ENCODE results near the gene BASP1.
"Not testable (repeated sequence)": the region's sequence is repeated elsewhere in the genome, so short reads cannot be mapped to it uniquely, and the experiment has no call there.

The BASP1 gene

DNA sequence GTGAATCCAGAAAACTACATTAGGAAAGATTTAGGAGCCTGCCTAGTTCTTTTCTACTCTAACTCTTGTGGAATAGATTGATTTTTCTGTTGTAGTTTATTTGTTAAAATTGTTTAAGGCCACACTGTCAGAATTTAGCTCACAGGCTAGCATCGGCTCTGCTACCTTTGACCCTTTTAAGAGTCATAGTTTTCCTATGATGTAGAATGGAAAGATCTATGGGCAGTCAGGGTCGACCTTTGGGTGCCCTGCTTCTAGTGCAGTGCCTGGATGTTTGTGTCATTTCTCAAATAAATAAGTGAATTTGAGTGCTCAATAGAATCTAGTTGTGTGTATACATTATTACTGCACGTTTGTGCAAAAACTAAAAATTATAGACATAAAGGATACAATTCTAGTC lies 38.7 kb downstream of the BASP1 start:
- DNase-seq (ENCODE audit: low spot score) = no peak

DNA sequence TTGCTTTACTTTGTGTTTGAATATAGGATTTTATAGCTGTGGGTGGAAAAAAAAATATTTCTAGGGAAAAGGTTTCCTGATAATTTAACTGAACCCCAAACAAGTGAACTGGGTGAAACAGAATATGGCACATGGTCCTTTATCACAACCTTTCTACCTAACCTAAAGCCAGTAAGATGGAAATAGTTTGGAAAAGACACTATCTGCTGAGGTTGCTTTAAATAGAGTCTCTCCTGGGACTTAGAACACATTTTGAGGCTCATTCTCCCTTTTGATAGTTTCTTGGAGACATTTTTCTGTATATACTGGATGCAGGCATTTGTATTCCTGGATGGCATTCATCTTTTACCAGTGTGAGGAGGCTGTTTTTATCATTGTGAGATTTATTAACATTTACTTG lies 39.4 kb downstream of the BASP1 start:
- no peak for DNase-seq (ENCODE audit: low spot score)

- DNase-seq (ENCODE audit: low spot score) = no peak
Observed at GRCh38 chr5:17257705-17258273, 40.4 kb downstream of the BASP1 start.

DNA sequence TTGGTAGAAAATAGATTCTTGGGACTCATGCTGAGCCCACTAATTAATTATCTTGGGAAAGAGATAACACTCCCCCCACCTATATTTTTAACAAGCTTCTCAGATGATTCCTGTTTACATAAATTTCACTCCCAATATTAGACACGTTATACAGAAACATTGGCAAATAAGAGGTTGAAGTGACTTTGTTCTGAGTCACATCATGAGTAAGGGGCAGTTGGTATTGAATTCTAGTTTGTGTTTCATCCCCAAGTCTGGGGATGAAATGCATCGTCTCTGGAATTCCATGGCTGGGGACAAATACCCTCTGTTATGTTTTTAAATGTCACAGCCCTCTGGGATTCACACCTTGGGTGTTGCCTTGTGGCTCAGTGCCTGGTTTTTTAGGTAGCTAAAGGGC lies 41.0 kb downstream of the BASP1 start:
- DNase-seq (ENCODE audit: low spot score) = no peak

DNA sequence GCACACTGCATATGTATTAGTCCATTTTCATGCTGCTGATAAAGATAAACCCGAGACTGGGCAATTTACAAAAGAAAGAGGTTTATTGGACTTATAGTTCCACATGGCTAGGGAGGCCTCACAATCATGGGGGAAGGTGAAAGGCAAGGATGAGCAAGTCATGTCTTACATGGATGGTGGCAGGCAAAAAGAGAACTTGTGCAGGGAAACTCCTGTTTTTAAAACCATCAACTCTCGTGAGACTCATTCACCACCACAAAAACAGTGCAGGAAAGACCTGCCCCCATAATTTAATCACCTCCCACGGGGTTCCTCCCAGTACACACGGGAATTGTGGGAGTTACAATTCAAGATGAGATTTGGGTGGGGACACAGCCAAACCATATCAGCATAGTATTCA lies 41.6 kb downstream of the BASP1 start:
- DNase-seq (ENCODE audit: low spot score) = not testable (repeated sequence)

GRCh38 chr5:17259630-17260257 lies 42.3 kb downstream of the BASP1 start:
- no peak for DNase-seq (ENCODE audit: low spot score)

DNA sequence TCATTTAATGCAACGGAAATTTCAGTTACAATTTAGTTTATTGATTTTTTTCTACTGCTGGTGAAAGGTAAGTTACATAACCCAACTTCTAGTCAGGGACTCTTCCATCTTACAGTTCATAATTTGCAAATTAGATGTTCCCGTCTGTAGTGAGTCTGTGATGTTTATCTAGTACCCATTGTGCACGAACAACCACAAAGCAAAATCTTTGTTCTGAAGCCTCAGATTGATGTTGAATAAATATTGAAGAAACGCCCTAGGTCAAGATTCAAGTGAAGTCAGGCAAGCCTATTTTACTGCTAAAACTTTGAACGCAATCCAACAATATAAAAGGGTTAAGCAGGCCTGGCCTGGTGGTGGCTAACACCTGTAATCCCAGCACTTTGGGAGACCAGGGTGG lies 43.1 kb downstream of the BASP1 start:
- DNase-seq (ENCODE audit: low spot score) = no peak

GRCh38 chr5:17261075-17261474 lies 43.6 kb downstream of the BASP1 start:
- DNase-seq (ENCODE audit: low spot score) = no peak

- DNase-seq (ENCODE audit: low spot score) = no peak
Observed at GRCh38 chr5:17265041-17265440, 47.6 kb downstream of the BASP1 start.

GRCh38 chr5:17267106-17267505 lies 49.7 kb downstream of the BASP1 start:
- DNase-seq (ENCODE audit: low spot score) = no peak

- no peak for DNase-seq (ENCODE audit: low spot score)
Observed at GRCh38 chr5:17269201-17269600, 51.8 kb downstream of the BASP1 start.

GRCh38 chr5:17272111-17272510 lies 54.7 kb downstream of the BASP1 start:
- DNase-seq (ENCODE audit: low spot score) = no peak

DNA sequence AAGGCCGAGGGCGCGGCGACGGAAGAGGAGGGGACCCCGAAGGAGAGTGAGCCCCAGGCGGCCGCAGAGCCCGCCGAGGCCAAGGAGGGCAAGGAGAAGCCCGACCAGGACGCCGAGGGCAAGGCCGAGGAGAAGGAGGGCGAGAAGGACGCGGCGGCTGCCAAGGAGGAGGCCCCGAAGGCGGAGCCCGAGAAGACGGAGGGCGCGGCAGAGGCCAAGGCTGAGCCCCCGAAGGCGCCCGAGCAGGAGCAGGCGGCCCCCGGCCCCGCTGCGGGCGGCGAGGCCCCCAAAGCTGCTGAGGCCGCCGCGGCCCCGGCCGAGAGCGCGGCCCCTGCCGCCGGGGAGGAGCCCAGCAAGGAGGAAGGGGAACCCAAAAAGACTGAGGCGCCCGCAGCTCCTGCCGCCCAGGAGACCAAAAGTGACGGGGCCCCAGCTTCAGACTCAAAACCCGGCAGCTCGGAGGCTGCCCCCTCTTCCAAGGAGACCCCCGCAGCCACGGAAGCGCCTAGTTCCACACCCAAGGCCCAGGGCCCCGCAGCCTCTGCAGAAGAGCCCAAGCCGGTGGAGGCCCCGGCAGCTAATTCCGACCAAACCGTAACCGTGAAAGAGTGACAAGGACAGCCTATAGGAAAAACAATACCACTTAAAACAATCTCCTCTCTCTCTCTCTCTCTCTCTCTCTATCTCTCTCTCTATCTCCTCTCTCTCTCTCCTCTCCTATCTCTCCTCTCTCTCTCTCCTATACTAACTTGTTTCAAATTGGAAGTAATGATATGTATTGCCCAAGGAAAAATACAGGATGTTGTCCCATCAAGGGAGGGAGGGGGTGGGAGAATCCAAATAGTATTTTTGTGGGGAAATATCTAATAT lies 58.1 kb downstream of the BASP1 start:
- no peak for DNase-seq (ENCODE audit: low spot score)

- DNase-seq (ENCODE audit: low spot score) = no peak
Observed at GRCh38 chr5:17276445-17276844, 59.0 kb downstream of the BASP1 start.

DNA sequence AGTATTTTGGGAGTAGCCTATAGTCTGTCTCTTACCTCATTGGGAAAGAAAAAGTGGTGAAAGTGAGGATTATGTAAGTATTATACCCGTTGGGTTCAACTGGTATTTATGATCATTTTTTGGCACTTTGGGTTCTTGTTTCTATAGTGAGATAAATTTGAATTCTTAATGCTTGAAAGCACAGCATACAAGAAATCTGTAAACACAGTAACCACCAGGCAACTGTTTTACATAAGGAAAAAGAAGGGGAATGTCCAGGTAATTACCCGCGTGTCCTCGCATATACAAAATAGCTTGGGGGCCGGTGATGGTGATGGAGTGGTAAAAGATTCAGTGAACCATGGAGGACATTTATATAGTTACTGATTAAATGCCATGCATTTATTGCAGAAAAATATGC lies 60.5 kb downstream of the BASP1 start:
- DNase-seq (ENCODE audit: low spot score) = no peak

- DNase-seq (ENCODE audit: low spot score) = no peak
Observed at GRCh38 chr5:17278931-17279330, 61.5 kb downstream of the BASP1 start.

- no peak for DNase-seq (ENCODE audit: low spot score)
Observed at GRCh38 chr5:17279487-17279886, 62.1 kb downstream of the BASP1 start.

DNA sequence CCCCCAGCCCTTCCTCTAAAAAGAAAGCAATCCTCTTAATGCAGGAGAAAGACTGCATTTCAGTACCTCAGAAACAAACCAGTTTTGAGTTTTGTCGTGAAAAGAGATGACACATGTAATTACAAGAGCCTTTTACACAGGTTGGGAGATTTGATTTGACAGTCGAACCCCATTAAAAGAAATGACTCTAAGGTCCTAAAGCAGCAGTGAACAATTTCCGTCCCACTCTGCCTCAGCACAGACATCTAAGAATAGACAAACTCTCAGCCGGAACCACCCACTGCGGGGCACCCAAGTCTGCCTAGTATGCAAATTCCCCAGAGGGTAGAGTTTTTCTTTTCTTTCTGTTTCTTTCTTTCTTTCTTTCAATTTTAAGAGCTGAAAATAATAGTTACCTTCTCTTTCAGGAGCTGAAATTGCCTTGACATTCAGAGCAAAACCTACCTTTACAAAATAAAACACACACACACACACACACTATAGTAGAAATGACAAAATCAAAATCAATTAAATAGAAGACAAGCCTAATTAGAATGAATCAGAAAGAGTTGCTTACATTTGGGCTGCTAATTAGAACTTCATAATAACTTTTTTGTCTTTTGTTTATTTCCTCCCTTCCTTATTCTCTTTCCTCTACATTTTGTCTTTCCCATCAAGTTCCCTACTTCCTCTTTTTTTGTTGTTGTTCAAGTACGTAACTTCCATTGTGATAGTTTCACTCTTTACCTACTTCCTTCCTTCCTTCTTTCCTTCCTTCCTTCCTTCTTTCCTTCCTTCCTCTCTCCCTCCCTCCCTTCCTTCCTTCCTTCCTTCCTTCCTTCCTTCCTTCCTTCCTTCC lies 65.1 kb downstream of the BASP1 start:
- DNase-seq (ENCODE audit: low spot score) = no peak

DNA sequence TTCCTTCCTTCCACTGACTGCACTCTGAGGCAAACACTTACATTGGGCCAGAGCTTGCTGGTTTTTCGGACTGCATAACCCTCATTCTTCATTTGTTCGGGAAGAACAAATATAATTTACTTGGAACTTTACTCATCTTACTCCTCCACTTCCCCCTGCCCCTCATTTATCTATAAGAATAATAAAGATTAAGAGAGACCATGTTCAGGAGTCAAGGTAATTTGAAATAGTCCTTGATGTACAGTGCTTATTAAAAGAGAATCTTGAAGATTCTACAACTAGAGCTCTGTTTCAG lies 65.6 kb downstream of the BASP1 start:
- no peak for DNase-seq (ENCODE audit: low spot score)

GRCh38 chr5:17287501-17288155 lies 70.2 kb downstream of the BASP1 start:
- no peak for DNase-seq (ENCODE audit: low spot score)

GRCh38 chr5:17288570-17288969 lies 71.1 kb downstream of the BASP1 start:
- no peak for DNase-seq (ENCODE audit: low spot score)

Data from activated CD4-positive, alpha-beta T cell treated with anti-CD3 and anti-CD28 coated beads, Interleukin-2, Interleukin-4, amounts not matched to agents 100 ng/mL and 50 ng/mL, durations not matched to agents 16 hours and 8 hours (primary cell).